Smooth muscle cell of bladder (primary cell): ENCODE data around the gene DRAM1. TPM values are rescaled to one million over a fixed set of nuclear protein-coding genes. Genes with fewer than 3 reads are reported as not detected.

Experiments used
- total RNA-seq: library from RNA; depleted of rRNA; stranded (reverse); fragments of >200 nt; gene quantifications from 2 replicates; pipeline ENCODE4 v1.2.3, GENCODE V29; 2014

Gene DRAM1
- total RNA-seq, result 55.6 and 117 TPM in 2 replicates

GRCh38 chr12:101876861-101877805 is at the start of gene DRAM1:
DRAM1 (plus strand) TSS chr12:101877580; CDS start chr12:101877790, 210 bp downstream.

GRCh38 chr12:101830367-101831325 is 46.7 kb upstream of the DRAM1 start, which contains the start of gene GNPTAB:
GNPTAB (minus strand) TSS chr12:101830959; CDS start chr12:101830675, 284 bp downstream.

Other genes starting within 250 kb of the DRAM1 start
- 22.0 and 35.7 TPM in 2 replicates for gene CHPT1, start 179.9 kb upstream of the DRAM1 start, total RNA-seq
- 0.14 and 0.46 TPM in 2 replicates for gene SYCP3, start 138.1 kb upstream of the DRAM1 start, total RNA-seq
- 28.2 and 69.7 TPM in 2 replicates for gene GNPTAB, start 46.6 kb upstream of the DRAM1 start, total RNA-seq
- 91.2 and 114 TPM in 2 replicates for gene WASHC3, start 184.4 kb downstream of the DRAM1 start, total RNA-seq
- gene NUP37, start 242.5 kb downstream of the DRAM1 start, total RNA-seq, result 39.1 and 43.2 TPM in 2 replicates
- 3.8 and 4.9 TPM in 2 replicates for gene PARPBP, start 242.6 kb downstream of the DRAM1 start, total RNA-seq